GM12801 (cell line): ENCODE measurements around the gene CCDC82.

Experiments used
- TF ChIP-seq, protein P1 (sequence below): IDR thresholded peaks from one replicate; pipeline ENCODE4 v1.5.1; 2011; ENCODE audit warnings: control low read depth; ENCODE audit not compliant: insufficient read length; ENCODE audit errors: extremely low read depth

The CCDC82 gene

DNA sequence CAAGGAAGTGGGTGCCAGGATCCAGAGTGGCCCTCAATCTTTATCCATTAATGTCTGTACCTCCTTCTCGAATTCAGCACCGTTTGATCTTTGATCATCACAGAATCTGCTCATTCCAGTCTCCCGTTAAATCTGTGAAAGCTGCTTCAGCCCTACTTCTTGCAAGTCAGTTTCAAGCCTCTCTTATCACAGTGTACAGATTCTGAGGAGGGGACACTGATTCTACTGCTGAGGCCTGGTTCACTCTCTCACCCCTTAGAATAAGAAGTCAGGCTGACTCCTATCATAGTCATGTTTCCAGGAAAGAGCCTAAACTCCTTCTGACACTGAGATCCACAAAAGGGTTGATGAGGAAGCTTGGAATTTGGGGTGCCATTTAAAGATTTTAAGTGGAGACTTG is 85.7 kb downstream of the CCDC82 start:
- TF ChIP-seq, protein P1, sequence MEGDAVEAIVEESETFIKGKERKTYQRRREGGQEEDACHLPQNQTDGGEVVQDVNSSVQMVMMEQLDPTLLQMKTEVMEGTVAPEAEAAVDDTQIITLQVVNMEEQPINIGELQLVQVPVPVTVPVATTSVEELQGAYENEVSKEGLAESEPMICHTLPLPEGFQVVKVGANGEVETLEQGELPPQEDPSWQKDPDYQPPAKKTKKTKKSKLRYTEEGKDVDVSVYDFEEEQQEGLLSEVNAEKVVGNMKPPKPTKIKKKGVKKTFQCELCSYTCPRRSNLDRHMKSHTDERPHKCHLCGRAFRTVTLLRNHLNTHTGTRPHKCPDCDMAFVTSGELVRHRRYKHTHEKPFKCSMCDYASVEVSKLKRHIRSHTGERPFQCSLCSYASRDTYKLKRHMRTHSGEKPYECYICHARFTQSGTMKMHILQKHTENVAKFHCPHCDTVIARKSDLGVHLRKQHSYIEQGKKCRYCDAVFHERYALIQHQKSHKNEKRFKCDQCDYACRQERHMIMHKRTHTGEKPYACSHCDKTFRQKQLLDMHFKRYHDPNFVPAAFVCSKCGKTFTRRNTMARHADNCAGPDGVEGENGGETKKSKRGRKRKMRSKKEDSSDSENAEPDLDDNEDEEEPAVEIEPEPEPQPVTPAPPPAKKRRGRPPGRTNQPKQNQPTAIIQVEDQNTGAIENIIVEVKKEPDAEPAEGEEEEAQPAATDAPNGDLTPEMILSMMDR, result no peak

GRCh38 chr11:96303064-96303463 is 86.6 kb downstream of the CCDC82 start:
- TF ChIP-seq, protein P1, result no peak
